ENCODE results near the gene TP53I11. TPM values are rescaled to one million over a fixed set of nuclear protein-coding genes. Genes with fewer than 3 reads are reported as not detected.

The TP53I11 gene
- total RNA-seq, 1 experiment from 2014 or later, result 25.3 TPM

DNA sequence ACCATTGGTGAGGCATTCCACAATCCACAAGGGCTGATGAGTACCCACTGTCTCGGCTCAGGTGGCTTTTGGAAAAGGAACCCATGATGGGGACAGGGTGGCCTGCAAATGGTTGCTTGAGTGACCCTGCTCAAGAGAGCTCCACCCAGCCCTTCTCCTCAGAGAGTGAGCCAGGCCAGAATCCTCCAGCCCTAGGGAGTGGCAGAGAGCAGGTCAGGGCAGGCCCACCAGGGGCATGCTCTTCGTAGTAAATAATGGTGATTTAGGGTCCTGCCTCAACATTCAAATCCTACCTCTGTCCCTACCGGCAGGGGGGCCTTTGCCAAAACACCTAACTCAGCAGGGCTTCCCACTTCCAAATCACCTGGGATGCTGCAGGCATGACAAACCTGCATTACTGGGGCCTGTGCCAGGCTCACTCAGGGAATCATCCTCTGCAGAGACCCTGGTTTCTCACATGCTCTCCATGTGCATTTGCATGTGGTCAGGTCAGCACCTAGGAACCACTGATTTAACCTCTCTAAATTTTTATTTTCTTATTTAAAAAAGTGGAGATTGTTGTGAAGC, 17.3 kb upstream of the TP53I11 start:
- DNase-seq, result no peak
- no peak overlapping the region for H3K4me3 ChIP-seq
- H3K36me3 ChIP-seq, result no peaks in the 10 kb centered on the region
- no peaks in the 10 kb centered on the region for H3K27me3 ChIP-seq
- no peaks in the 10 kb centered on the region for H3K9me3 ChIP-seq

DNA sequence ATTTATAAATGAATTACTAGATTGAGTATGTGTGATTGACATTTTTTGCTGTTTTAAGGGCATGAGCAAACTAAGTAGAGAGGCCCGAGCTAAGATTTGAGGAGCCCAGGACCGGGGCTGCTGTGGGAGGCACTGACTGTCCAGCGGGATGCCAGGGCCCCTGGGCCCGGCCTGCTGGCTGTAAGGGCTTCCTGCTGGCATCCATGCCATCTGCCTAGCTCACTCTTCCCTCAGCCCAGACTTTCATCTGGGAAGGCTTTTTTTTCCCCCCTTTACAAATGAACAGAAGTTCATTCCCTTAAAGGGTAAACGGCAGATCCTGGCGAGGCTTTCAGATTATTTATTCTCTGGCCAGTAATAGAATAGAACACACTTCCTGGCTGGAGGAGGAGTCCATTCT, 16.0 kb upstream of the TP53I11 start:
- Histone ChIP-seq H3K36me3 (no peaks in the 10 kb centered on the region), H3K4me3 (no peak overlapping the region), H3K27me3 (no peaks in the 10 kb centered on the region), H3K9me3 (no peaks in the 10 kb centered on the region)
- DNase-seq, result no peak

DNA sequence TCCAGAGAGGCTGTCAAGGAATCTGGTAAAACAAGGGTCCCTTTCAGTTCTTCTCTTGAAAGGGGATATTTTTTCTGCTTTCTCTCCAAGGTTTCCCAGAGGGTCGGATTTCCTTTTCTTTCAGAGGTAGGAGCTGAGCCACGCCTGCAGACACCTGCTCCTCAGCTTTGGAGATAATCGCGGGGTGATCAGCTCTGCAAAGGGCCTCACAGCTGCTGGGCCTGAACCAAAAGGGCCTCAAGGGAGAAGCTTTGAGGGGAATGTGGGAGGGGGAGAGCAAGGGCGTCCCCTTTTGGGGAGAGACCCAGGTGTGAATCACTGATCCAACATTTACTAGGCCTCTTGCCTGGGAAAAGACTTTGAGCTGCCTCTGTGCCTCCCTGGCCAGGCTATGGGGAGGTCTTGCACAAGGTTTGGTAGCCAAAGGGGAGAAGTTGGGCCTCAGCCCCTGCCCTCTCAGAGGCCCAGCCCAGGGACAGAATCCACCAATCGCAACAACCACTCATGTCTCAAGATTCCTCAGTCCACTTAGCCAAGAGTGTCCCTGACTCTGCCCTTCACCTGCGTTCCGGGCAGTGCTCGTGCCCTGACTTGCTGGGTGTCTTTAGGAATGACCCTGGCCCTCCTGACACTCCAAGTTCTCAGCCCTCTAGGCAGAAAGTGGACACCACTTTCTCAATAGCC, 14.0 kb upstream of the TP53I11 start:
- Histone ChIP-seq H3K27me3 (no peaks in the 10 kb centered on the region), H3K9me3 (no peaks in the 10 kb centered on the region), H3K36me3 (no peaks in the 10 kb centered on the region), H3K4me3 (no peak overlapping the region)
- DNase-seq, result no peak

DNA sequence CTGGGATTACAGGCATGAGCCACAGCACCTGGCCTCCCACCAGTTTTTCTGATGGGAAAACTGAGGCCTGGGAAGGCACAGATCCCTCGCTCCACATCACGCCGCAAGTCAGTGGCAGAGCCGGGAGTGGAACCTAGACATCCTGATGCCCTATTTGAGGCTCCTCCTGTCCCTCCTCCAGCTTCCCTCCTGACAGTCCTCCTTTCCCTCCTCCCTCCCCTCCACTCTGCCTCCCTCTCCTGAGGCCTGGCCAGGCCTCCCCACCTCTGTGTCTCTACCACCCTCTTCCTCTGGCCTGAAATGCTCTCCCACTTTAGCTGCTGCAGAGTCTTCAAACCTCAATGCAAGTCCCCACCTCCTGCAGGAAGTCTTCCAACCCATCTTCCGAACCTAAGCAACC, 13.3 kb upstream of the TP53I11 start:
- H3K9me3 ChIP-seq, result no peaks in the 10 kb centered on the region
- no peak for DNase-seq
- H3K27me3 ChIP-seq, result no peaks in the 10 kb centered on the region
- H3K36me3 ChIP-seq, result no peaks in the 10 kb centered on the region
- no peak overlapping the region for H3K4me3 ChIP-seq

DNA sequence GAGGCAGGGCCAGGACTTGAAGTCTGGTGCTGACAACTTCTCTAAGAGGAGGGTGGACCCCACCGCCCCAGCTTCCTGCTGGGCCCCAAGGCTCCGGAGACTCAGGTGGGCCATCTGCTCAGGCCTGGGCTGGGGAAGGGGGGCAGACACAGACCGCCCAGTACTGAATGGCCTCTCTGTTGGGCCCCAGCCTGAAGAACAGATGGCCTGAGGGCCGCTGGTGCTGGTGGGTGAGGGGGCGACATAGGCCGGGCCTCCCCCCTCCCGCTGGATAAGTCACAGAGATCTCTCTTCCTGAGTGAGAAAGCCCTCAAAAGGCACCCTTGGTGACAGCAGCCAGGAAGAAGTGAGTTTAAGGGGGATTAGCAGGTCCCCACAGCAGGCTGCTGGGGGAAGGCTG, 12.5 kb upstream of the TP53I11 start:
- Histone ChIP-seq H3K9me3 (no peaks in the 10 kb centered on the region), H3K27me3 (no peaks in the 10 kb centered on the region)

DNA sequence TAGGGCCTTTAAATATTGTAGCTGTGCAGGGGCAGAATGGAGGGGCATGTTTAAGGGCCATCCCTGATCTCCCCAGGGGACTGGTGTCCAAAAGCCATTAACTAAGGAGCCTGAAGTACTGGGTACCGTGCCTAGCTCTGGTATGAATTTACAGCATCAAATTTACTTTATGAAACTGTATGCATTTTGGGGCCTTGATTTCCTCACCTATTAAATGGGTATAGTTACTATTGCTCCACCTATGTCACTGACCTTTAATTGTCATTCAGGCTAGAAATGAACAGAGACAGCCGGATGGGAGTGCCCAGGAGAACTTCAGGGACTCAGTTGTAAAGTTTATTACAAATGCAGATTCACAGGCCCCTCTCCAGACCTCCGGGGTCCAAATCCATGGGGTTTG, 11.8 kb upstream of the TP53I11 start:
- DNase-seq, result no peak
- no peaks in the 10 kb centered on the region for H3K27me3 ChIP-seq
- H3K4me3 ChIP-seq, result no peak overlapping the region
- no peaks in the 10 kb centered on the region for H3K9me3 ChIP-seq
- H3K36me3 ChIP-seq, result no peaks in the 10 kb centered on the region

More for the DNA sequence above, 12.5 kb upstream of the TP53I11 start:
- DNase-seq, result no peak
- Histone ChIP-seq H3K4me3 (no peak overlapping the region), H3K36me3 (no peaks in the 10 kb centered on the region)

DNA sequence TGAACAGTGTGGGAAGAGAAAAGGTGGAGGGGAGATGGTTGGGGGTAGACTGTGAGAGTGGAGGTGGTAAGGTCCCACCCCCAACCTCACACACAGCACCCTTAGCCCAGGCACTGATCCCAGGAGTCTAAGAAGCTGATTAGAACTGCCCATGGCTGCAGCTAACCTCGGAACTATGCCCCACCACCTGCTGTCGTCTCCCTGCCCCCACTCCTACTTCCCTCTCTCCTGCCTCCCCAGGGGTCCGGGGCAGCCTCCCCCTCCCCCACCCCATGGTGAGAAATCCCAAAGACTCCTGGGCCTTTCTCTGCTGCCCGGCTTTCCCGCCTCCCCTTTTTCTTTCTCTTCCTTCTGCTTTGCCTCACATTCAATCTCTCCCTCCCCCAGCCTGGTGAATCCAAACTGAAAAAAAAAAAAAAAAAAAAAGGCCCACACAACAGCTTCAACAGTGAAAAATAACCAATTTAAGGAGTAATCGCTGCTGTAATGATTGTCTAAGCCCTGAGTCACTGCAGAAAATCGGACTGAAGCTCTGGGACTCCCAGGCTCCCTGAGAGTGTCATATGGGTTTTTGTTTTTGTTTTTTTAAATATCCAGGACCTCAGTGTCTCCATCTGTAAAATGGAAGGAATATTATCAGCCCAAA, 9.6 kb upstream of the TP53I11 start:
- no peaks in the 10 kb centered on the region for H3K27me3 ChIP-seq
- no peaks in the 10 kb centered on the region for H3K36me3 ChIP-seq
- no peak for DNase-seq
- H3K4me3 ChIP-seq, result no peak overlapping the region
- no peaks in the 10 kb centered on the region for H3K9me3 ChIP-seq

DNA sequence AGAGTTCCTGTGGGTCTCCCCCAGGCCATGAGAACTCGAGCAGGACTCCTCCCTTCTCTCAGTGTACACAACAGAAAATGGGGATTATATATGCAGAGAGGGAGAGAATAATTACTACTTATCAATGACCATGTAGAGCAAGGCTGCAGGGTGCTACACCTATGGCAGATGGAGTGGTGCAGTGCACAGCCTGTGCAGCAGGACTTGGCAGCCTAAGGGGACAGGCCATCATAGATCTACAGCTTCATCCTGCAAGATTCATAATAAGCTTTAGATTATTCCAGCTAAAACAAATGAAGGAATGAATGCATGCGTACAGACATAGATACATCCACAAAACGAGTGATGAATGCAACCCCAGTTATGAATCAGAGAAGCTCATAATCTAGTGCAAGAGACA, 8.4 kb upstream of the TP53I11 start:
- no peak for DNase-seq
- Histone ChIP-seq H3K4me3 (no peak overlapping the region), H3K36me3 (no peaks in the 10 kb centered on the region)

DNA sequence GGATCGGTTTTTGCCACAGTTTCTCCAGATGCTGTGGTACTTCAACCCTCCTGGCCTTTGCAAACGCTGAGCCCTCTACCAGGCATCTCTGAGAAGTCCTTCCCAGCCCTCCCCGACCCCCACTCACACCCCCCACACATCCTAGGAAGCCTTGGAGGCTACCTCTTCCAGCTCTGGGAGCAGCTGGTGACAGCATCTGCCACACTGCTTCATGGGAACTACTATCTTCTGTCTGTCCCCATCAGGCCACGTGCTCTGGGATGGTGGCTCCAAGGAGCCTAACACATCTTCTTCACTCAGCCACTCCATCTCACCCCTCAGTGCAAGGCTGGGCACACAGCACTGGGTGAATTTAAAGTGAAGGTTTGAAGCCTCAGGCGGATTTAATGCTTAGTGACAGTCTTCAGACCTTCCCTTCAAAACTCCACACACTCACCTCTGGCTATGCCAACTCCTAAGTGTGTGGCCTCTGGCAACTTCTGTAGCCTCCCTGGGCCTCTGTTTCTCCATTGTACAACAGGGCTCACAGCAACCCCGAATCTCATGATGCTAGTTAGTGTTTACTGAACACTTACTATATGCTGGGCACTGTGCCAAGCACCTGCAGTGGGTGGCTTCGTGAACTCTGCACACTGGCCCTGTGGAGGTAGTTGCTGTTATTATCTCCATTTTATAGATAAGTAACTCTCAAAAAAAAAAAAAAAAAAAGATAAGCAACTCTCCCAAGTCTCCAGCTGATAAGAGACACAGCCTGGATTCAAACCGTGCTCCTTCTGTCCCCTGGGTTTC, 7.3 kb upstream of the TP53I11 start:
- DNase-seq, result no peak

More for the DNA sequence above, 8.4 kb upstream of the TP53I11 start:
- no peaks in the 10 kb centered on the region for H3K27me3 ChIP-seq
- H3K9me3 ChIP-seq, result no peaks in the 10 kb centered on the region

DNA sequence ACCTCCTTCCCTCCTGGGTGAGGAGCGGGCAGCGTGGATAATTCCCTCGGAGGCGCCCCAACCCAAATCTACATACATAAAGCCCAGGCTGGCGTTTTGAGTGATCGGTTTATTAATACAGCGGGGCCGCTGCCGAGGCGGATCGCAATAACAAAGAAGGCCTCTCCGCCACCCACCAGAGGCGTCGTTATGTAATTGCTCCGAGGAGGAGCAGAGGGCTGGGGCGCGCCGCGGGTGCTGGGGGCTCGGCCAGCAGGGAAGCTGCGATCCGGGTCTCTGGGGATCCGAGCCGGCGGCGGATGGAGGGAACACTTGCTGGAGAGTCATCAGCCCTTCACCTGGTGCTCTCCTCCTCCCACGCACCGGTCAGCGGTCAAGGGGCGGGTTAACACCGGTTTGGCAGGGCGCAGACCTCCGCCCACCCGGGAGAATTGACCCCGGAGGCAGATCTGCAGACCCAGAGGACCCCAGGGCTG, 6.4 kb upstream of the TP53I11 start:
- Histone ChIP-seq H3K36me3 (no peaks in the 10 kb centered on the region), H3K27me3 (no peaks in the 10 kb centered on the region), H3K9me3 (no peaks in the 10 kb centered on the region), H3K4me3 (no peak overlapping the region)
- no peak for DNase-seq

More for the DNA sequence above, 7.3 kb upstream of the TP53I11 start:
- no peaks in the 10 kb centered on the region for H3K36me3 ChIP-seq
- no peaks in the 10 kb centered on the region for H3K27me3 ChIP-seq
- no peaks in the 10 kb centered on the region for H3K9me3 ChIP-seq
- H3K4me3 ChIP-seq, result no peak overlapping the region

DNA sequence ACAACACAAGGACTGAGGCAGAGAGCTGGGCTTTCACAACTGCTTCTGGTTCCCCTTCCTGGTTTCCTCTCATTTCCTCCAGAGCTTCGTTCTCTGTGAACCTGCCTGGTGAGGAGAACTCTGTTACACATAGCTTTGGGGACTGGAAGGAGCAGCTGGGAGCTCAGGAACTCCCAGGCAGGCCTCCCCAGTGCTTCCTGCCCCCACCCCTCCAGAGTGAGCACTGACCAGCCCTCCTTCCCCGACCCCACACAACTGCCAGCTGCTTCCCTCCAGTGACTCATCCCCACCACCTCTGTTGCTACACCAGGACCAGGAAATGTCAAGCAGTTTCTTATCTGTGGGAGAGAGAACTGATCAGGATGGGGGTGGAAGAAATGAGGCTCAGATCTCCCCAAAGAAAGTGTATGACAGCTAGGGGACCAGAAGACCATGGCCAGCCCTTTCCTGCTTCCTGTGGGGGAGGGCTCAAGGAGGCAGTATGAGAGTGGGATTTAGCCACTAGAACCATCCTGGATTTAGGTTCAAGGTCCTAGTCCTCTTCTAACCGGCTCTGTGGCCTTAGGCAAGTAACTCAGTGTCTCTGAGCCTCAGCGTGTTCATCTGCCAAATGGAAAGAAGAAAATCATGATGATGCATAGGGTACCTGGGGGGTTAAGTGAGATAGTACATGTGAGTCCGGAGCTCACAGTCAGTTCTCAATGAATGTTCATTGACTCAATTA, 4.5 kb upstream of the TP53I11 start:
- Histone ChIP-seq H3K4me3 (no peak overlapping the region), H3K9me3 (no peaks in the 10 kb centered on the region), H3K36me3 (no peaks in the 10 kb centered on the region), H3K27me3 (no peaks in the 10 kb centered on the region)
- DNase-seq, result peak; percentile 87

DNA sequence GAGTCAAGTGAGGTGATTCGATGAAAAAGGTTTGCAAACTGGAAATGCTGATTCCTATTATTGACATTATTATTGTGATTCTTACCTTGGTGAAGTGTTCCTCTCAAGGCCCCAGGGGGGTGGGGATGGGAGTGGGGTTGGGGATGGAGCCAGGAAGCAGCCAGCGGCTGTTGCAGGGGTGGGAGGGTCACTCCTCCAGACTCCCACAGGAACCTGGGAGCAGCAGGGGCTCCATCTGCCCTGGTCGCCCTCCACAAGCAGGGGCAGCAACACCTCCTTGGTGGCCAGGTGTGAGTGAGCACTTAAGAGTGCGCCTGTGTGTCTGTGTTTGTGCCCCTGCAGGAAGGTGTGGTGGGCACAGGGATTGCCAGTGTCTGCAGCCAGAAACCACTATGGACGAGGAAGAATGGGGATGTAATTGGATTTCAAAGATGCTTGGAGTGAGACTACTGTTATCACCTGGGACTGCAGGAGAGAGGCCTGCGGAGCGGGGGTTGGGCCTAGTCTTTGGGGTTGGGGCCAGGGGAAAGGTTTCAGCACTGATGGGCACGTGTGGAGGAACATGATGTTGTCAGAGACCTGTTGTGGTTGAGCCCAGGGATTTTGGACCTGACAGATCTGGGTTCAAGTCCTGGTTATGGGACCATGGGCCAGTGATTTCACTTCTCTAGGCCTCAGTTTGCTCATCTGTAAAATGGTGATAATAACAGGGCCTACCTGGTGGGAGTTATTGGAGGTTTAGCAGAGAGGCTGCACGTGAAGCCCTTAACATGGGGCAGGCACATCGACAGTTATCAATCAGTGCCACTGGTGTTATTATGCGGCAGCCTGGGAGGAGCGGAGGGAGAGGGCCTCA, 3.6 kb upstream of the TP53I11 start:
- DNase-seq, result no peak
- no peaks in the 10 kb centered on the region for H3K27me3 ChIP-seq
- no peaks in the 10 kb centered on the region for H3K36me3 ChIP-seq
- no peaks in the 10 kb centered on the region for H3K9me3 ChIP-seq
- H3K4me3 ChIP-seq, result no peak overlapping the region

DNA sequence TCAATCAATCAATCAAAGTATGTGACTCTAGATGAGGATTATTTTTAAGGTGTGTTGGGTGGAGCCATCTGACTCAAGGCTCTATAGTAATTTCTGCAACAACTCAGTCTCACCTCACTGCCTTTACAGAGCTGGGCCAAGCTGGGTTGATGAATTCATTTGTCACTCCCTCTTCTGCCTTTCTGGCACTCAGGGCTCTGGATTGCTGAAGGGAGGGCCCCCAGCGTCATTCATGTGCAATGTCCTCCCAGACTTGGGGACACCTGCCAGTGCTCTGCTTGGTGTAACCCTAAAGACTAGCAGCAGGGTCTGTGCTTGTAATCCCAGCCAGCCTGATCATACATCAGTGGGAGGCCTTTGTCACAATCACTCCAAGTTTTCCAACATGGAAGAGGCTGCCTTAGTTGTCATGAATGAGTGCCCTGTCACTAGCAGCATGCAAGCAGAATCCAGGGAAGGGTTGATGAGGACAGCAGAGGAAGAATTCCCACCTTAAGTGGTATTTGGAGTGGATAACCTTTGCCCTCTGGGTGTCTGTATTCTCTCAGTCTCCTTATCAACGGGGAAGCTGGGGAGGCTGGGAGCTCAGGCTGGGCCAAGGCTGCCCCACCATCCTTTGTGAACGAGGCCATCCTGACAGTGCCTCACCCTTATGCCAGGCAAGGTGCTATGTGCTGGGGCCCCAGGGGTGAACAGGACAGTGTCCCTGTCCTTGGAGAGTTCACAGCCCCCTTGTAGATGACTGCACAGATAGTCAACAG, 2.0 kb upstream of the TP53I11 start:
- no peak for DNase-seq
- peaks cover 3% of the 10 kb centered on the region; the same call in 1 of the 2 replicates for H3K36me3 ChIP-seq
- H3K4me3 ChIP-seq, result no peak overlapping the region
- H3K9me3 ChIP-seq, result no peaks in the 10 kb centered on the region
- H3K27me3 ChIP-seq, result no peaks in the 10 kb centered on the region

DNA sequence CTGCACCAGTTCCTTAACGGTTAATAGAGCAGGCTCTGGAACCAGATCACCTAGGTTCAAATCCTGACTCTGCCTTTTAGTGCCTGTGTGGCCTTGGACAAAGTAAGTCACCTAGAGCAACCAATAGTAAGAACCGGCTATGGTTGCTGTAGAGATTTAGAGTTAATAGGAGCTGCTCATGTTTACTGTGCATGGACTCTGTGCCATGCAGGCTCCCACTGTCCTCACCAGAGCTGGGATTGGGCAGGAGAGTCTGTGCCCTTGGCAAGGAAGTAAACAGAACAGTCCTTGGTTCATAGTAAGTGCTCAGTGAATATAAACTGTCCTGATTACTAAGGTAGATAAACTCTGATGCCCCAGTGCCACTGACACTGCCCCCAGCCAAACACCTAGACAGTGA, 1.4 kb upstream of the TP53I11 start:
- no peak overlapping the region for H3K4me3 ChIP-seq
- peaks cover 3% of the 10 kb centered on the region; the same call in 1 of the 2 replicates for H3K36me3 ChIP-seq
- H3K9me3 ChIP-seq, result no peaks in the 10 kb centered on the region
- no peak for DNase-seq
- H3K27me3 ChIP-seq, result no peaks in the 10 kb centered on the region

DNA sequence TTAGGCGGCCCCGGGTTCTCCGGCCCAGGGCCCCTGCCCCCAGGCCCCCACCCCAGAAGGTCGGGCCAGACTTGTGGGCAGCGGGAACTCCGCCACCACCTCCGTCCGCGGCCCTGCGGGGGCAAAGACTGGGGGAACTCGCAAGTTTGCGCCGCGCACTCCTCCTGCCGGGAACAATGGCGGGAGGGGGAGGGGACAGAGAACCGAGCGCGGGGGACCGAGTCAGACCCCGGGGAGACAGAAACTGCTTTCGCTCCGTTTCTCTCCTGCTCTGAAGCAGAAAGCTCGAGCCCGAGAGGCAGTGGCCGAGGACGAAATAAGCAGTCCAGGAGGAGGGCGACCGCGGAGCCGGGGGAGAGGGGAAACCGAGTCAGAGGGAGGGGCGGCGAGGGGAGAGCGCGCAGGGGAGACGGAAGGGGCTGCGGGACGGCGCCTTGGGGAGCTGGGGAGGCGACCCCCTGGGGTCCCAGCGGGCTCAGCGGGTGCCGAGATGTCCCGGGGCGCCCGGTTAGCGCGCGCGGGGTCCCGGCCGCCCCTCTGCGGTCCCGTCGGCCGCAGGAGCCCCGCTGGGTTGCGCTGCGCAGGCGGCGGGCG, 555 bp downstream of the TP53I11 start:
- Histone ChIP-seq H3K4me3 (peak overlapping the region; percentile 92), H3K36me3 (peaks cover 3% of the 10 kb centered on the region; the same call in 1 of the 2 replicates), H3K9me3 (no peaks in the 10 kb centered on the region), H3K27me3 (no peaks in the 10 kb centered on the region)
- DNase-seq, result peak; percentile 28

Data from MG63 (cell line).